A549 (cell line): ENCODE results near the gene RNF213. TPM values are rescaled to one million over a fixed set of nuclear protein-coding genes. Genes with fewer than 3 reads are reported as not detected.

Experiments
- ATAC-seq, 2 experiments: fragments of 200-7000 bp in 1 of 2; fragments of >200 bp in 1 of 2; cut with Nextera tagmentation in 1 of 2; cut with Tn5 transposase in 1 of 2; 3 replicates each; pipeline versions ENCODE4 v1.8.0 to v1.9.1; 2018 to 2020; ENCODE audit warnings: mild to moderate bottlenecking in 1 of 2, moderate library complexity in 1 of 2
- CTCF ChIA-PET: fragments of 300-600 bp; sonication (Branson Sonifier 250); formaldehyde crosslinking; extraction: SDS; loops from one replicate; lab custom pipeline; 2021; ENCODE audit warnings: antibody characterized with exemption, inconsistent platforms; lab: Yijun Ruan, JAX
- POLR2A ChIA-PET: fragments of 350-600 bp; formaldehyde crosslinking; extraction: SDS; loops from one replicate; lab custom pipeline; 2021; ENCODE audit warnings: antibody characterized with exemption, inconsistent platforms; lab: Yijun Ruan, JAX
- DNase-seq, 2 experiments: peaks; one replicate each; pipeline versions ENCODE4 v3.0.0 to v3.0.0-alpha.2; 2011 to 2016; ENCODE audit warnings: low read depth in 1 of 2, low spot score in 1 of 2
- FAIRE-seq: peaks from 2 replicates; lab custom pipeline; 2011; peaks lifted over from hg19 to GRCh38; lab: Jason Lieb, UNC
- H3K27ac ChIP-seq, 2 experiments: fragments of >200 bp; sonication (Bioruptor Twin); formaldehyde crosslinking; 3 replicates each; pipeline ENCODE4 v1.5.1; 2016 to 2017
- H3K4me1 ChIP-seq: fragments of >200 bp; sonication (Bioruptor Twin); formaldehyde crosslinking; 3 replicates; pipeline ENCODE4 v1.6.1; 2016
- H3K4me2 ChIP-seq: fragments of >200 bp; sonication (Bioruptor Twin); formaldehyde crosslinking; 3 replicates; pipeline ENCODE4 v1.6.1; 2016
- H3K4me3 ChIP-seq: fragments of >200 bp; sonication (Bioruptor Twin); formaldehyde crosslinking; 3 replicates; pipeline ENCODE4 v1.5.1; 2016
- H3K9me3 ChIP-seq: fragments of >200 bp; sonication (Bioruptor Twin); formaldehyde crosslinking; 3 replicates; pipeline ENCODE4 v1.6.1; 2016
- ATOH8 ChIP-seq: fragments of 250-450 bp; sonication (Bioruptor Pico); IDR thresholded peaks from 2 replicates; pipeline ENCODE4 v1.5.0; 2020; ENCODE audit warnings: low read depth, mild to moderate bottlenecking, moderate library complexity
- CBX8 ChIP-seq: fragments of 200-600 bp; sonication (generic); IDR thresholded peaks from 2 replicates; pipeline ENCODE4 v1.6.1; 2016
- CHD2 ChIP-seq: fragments of 150-350 bp; IDR thresholded peaks from 2 replicates; pipeline ENCODE4 v1.6.1; 2014; ENCODE audit warnings: low read length; ENCODE audit not compliant: partially characterized antibody
- E2F6 ChIP-seq: IDR thresholded peaks from 2 replicates; pipeline ENCODE4 v1.6.1; 2012; ENCODE audit warnings: low read depth, borderline replicate concordance
- EHF ChIP-seq: fragments of 250-450 bp; sonication (Bioruptor Pico); IDR thresholded peaks from 2 replicates; pipeline ENCODE4 v1.5.0; 2020; ENCODE audit warnings: mild to moderate bottlenecking
- EHMT2 ChIP-seq: fragments of 200-600 bp; sonication (generic); IDR thresholded peaks from 2 replicates; pipeline ENCODE4 v1.6.1; 2016; ENCODE audit warnings: antibody characterized with exemption, low read depth, mild to moderate bottlenecking, moderate library complexity
- ELK1 ChIP-seq: fragments of 150-350 bp; IDR thresholded peaks from 2 replicates; pipeline ENCODE4 v1.6.1; 2014; ENCODE audit warnings: low read depth, mild to moderate bottlenecking, low read length
- EP300 ChIP-seq, 2 experiments: fragments of >200 bp; sonication (Bioruptor Twin); formaldehyde crosslinking; IDR thresholded peaks; 2 replicates in 1 of 2; 3 replicates in 1 of 2; pipeline ENCODE4 v1.6.1; 2016 to 2017
- FOSB ChIP-seq: fragments of 250-450 bp; sonication (Bioruptor Pico); IDR thresholded peaks from 2 replicates; pipeline ENCODE4 v1.5.0; 2020; ENCODE audit warnings: mild to moderate bottlenecking, moderate library complexity
- FOXS1 ChIP-seq: fragments of 250-450 bp; sonication (Bioruptor Pico); IDR thresholded peaks from 2 replicates; pipeline ENCODE4 v1.5.0; 2020; ENCODE audit warnings: mild to moderate bottlenecking, moderate library complexity
- HDAC2 ChIP-seq: fragments of 200-600 bp; sonication (generic); IDR thresholded peaks from 2 replicates; pipeline ENCODE4 v1.6.1; 2016
- HES2 ChIP-seq: fragments of >200 bp; sonication (Bioruptor Twin); formaldehyde crosslinking; IDR thresholded peaks from 2 replicates; pipeline ENCODE4 v1.6.1; 2016
- HEYL ChIP-seq: fragments of 250-450 bp; sonication (Bioruptor Pico); IDR thresholded peaks from 2 replicates; pipeline ENCODE4 v1.8.0; 2021; ENCODE audit warnings: mild to moderate bottlenecking, moderate library complexity
- HOXB13 ChIP-seq: fragments of 250-450 bp; sonication (Bioruptor Pico); IDR thresholded peaks from 2 replicates; pipeline ENCODE4 v1.5.0; 2020; ENCODE audit warnings: low read depth, mild to moderate bottlenecking, moderate library complexity
- HOXB5 ChIP-seq: fragments of 250-450 bp; sonication (Bioruptor Pico); IDR thresholded peaks from 2 replicates; pipeline ENCODE4 v1.5.0; 2020; ENCODE audit warnings: mild to moderate bottlenecking, moderate library complexity
- KDM5A ChIP-seq: fragments of 200-600 bp; sonication (generic); IDR thresholded peaks from 2 replicates; pipeline ENCODE4 v1.6.1; 2016; ENCODE audit warnings: antibody characterized with exemption, mild to moderate bottlenecking
- MAX ChIP-seq: IDR thresholded peaks from 2 replicates; pipeline ENCODE4 v1.6.1; 2012
- MAZ ChIP-seq: fragments of 150-350 bp; IDR thresholded peaks from 2 replicates; pipeline ENCODE4 v1.6.1; 2014; ENCODE audit warnings: antibody characterized with exemption, low read depth, low read length, borderline replicate concordance
- NFE2L2 ChIP-seq: fragments of 150-350 bp; conservative IDR thresholded peaks from 2 replicates; pipeline ENCODE4 v1.6.1; 2014; ENCODE audit warnings: low read length
- NR3C1 ChIP-seq: fragments of >200 bp; sonication (Bioruptor Twin); formaldehyde crosslinking; IDR thresholded peaks from 3 replicates; pipeline ENCODE4 v1.6.1; 2017
- POLR2A ChIP-seq: IDR thresholded peaks from 2 replicates; pipeline ENCODE4 v1.6.1; 2012; ENCODE audit warnings: mild to moderate bottlenecking, low read length
- POLR2AphosphoS2 ChIP-seq: conservative IDR thresholded peaks from 2 replicates; pipeline ENCODE4 v1.6.1; 2012; ENCODE audit warnings: low read length, improper control_type of control experiment, inconsistent platforms
- RCOR1 ChIP-seq: fragments of 150-350 bp; IDR thresholded peaks from 2 replicates; pipeline ENCODE4 v1.6.1; 2014; ENCODE audit warnings: antibody characterized with exemption, low read length, low read depth
- REST ChIP-seq: fragments of 200-600 bp; sonication (generic); IDR thresholded peaks from 2 replicates; pipeline ENCODE4 v1.6.1; 2016; ENCODE audit warnings: antibody characterized with exemption, mild to moderate bottlenecking, moderate library complexity
- RFX5 ChIP-seq: fragments of 450-650 bp; IDR thresholded peaks from 2 replicates; pipeline ENCODE4 v1.7.1; 2014; ENCODE audit warnings: antibody characterized with exemption, mild to moderate bottlenecking, moderate library complexity
- SMC3 ChIP-seq: fragments of >200 bp; sonication (Bioruptor Twin); formaldehyde crosslinking; IDR thresholded peaks from 3 replicates; pipeline ENCODE4 v1.6.1; 2018; ENCODE audit warnings: inconsistent platforms
- ZFP36 ChIP-seq: fragments of 450-650 bp; IDR thresholded peaks from 2 replicates; pipeline ENCODE4 v1.6.1; 2014; ENCODE audit warnings: borderline replicate concordance; ENCODE audit not compliant: partially characterized antibody
- ZNF302 ChIP-seq: fragments of 250-450 bp; sonication (Bioruptor Pico); IDR thresholded peaks from 2 replicates; pipeline ENCODE4 v1.9.0; 2021; ENCODE audit warnings: inconsistent platforms, mild to moderate bottlenecking, moderate library complexity
- WGBS: methylation state at CpG from one replicate; pipeline ENCODE4 v1.1.6; 2017; ENCODE audit errors: missing lambda C conversion rate; 5-methylcytosine and 5-hydroxymethylcytosine counted together
- polyA plus RNA-seq, 4 experiments: library from polyadenylated mRNA; depleted of rRNA in 3 of 4; stranded (reverse); fragments of >200 nt; fragmentation: RNase III in 1 of 4; extraction: RNeasy Plus Mini Kit Qiagen cat#74134 plus additional on column Dnase treatment in 1 of 4; gene quantifications; 2 replicates in 3 of 4; 3 replicates in 1 of 4; pipeline ENCODE4 v1.2.3, GENCODE V29; 2011 to 2017

RNF213 gene
- polyA plus RNA-seq, 2 of the 4 experiments (the other 2 are of a cell fraction): 59.1 to 127 TPM

- peak; percentile 90 for TF ChIP-seq REST
- TF ChIP-seq MAX: peak; percentile 84; the same call in 1 of the 2 replicates
- peak; percentile 95 for TF ChIP-seq ATOH8 (CRISPR knock-in tag)
- TF ChIP-seq HEYL (CRISPR knock-in tag): peak; percentile 66
- peak; percentile 96 for TF ChIP-seq HOXB5 (CRISPR knock-in tag)
- peak; percentile 92 for TF ChIP-seq E2F6
- TF ChIP-seq CBX8: no peak
- no peak for TF ChIP-seq SMC3
- TF ChIP-seq HDAC2: 0 out of 2 replicates have a peak, but pooled peaks have one; percentile 3
- TF ChIP-seq ZFP36: no peak
- TF ChIP-seq EP300 (IDR thresholded peaks at IDR 0.05): peak in 1 of 2 experiments; percentile 25; a peak in 1 of 5 replicates
- peak; percentile 95 for TF ChIP-seq HOXB13 (CRISPR knock-in tag)
- 0 out of 2 replicates have a peak, but pooled peaks have one; percentile 88 for TF ChIP-seq MAZ
- peak; percentile 91; the same call in 1 of the 2 replicates for TF ChIP-seq FOXS1 (CRISPR knock-in tag)
Observed at GRCh38 chr17:80260069-80260535, 550 bp upstream of the RNF213 start (continued).

- peaks cover 62% of the 10 kb centered on the region for H3K4me1 ChIP-seq
- H3K4me2 ChIP-seq: peak overlapping the region; percentile 85
- ATAC-seq: peak; percentile 26 to 38
- H3K27ac ChIP-seq: peak overlapping the region; percentile 100
- peak; percentile 75 to 85 for DNase-seq
- ChIA-PET POLR2A (interaction anchor here (0.5 to 3.1 kb wide), 12 partner anchors 9 to 464 kb away, joined by 3 to 9 read pairs (median 5); partner anchors contain the start of genes CBX8 and GAA), CTCF (no interaction called here)
- peak overlapping the region; percentile 94 for H3K4me3 ChIP-seq
- no peak for FAIRE-seq
- H3K9me3 ChIP-seq: no peaks in the 10 kb centered on the region
- under 1% methylated on average over 34 of the region's 45 CpGs for WGBS
- TF ChIP-seq HES2 (no peak), RFX5 (0 out of 2 replicates have a peak, but pooled peaks have one; percentile 22), NFE2L2 (no peak), NR3C1 (no peak), MAX (peak; percentile 72), EHF (peak; percentile 58; the same call in 1 of the 2 replicates), SMC3 (peak; percentile 25; the same call in 1 of the 3 replicates), EHMT2 (no peak), ELK1 (no peak), HOXB5 (CRISPR knock-in tag) (0 out of 2 replicates have a peak, but pooled peaks have one; percentile 40), CHD2 (peak; percentile 80), FOSB (CRISPR knock-in tag) (peak; percentile 56; the same call in 1 of the 2 replicates), HDAC2 (no peak), KDM5A (no peak), POLR2A (peak; percentile 31; the same call in 1 of the 2 replicates), POLR2AphosphoS2 (no peak), RCOR1 (no peak), ZNF302 (CRISPR knock-in tag) (no peak)
Observed at GRCh38 chr17:80261159-80261894, 675 bp downstream of the RNF213 start.
